SH-SY5Y (cell line): ENCODE results near the gene KRT77.

Experiments
- GATA2 ChIP-seq: IDR thresholded peaks from 2 replicates; pipeline ENCODE4 v1.6.1; 2011; ENCODE audit warnings: mild to moderate bottlenecking, low read depth, low read length
- GATA3 ChIP-seq: IDR thresholded peaks from 2 replicates; pipeline ENCODE4 v1.6.1; 2011; ENCODE audit warnings: low read depth, mild to moderate bottlenecking, low read length, moderate library complexity

GRCh38 chr12:52651726-52652261 lies 51.5 kb downstream of the KRT77 start, which contains the start of gene KRT2:
- TF ChIP-seq GATA3 (no peak), GATA2 (no peak)
